Epithelial cell of esophagus (primary cell): ENCODE measurements around the gene TEX14.
A peak's percentile ranks its signal among the peaks of the same experiment; 100 is the strongest.
"Not testable (repeated sequence)": the region's sequence is repeated elsewhere in the genome, so short reads cannot be mapped to it uniquely, and the experiment has no call there.

Experiments used
- DNase-seq: peaks from one replicate; pipeline ENCODE4 v3.0.0; 2010; ENCODE audit warnings: low read depth
- H3K4me3 ChIP-seq: 2 replicates; pipeline ENCODE4 v1.5.1; 2011; ENCODE audit warnings: mild to moderate bottlenecking, low read length, control low read depth
- CTCF ChIP-seq: IDR thresholded peaks from 2 replicates; pipeline ENCODE4 v1.5.1; 2011; ENCODE audit warnings: low read depth, mild to moderate bottlenecking, low read length, control low read depth, inconsistent platforms; ENCODE audit not compliant: insufficient read depth; ENCODE audit errors: missing control alignments

The TEX14 gene

GRCh38 chr17:58556833-58557250, 135.0 kb downstream of the TEX14 start:
- TF ChIP-seq CTCF = no peak
- H3K4me3 ChIP-seq = no peak overlapping the region
- DNase-seq = peak; percentile 30

GRCh38 chr17:58555109-58555508, 136.7 kb downstream of the TEX14 start:
- H3K4me3 ChIP-seq, DNase-seq: not testable (repeated sequence)

- DNase-seq = peak; percentile 51
- peak; percentile 56 for TF ChIP-seq CTCF
These were observed 150.6 kb downstream of the TEX14 start for GRCh38 chr17:58541249-58541648.

GRCh38 chr17:58539698-58540097, 152.1 kb downstream of the TEX14 start:
- no peak for DNase-seq
- H3K4me3 ChIP-seq = no peak overlapping the region
- TF ChIP-seq CTCF = no peak

More at GRCh38 chr17:58541249-58541648, 150.6 kb downstream of the TEX14 start:
- no peak overlapping the region for H3K4me3 ChIP-seq

- no peak overlapping the region for H3K4me3 ChIP-seq
- TF ChIP-seq CTCF = no peak
- DNase-seq = no peak
These were observed 152.9 kb downstream of the TEX14 start for GRCh38 chr17:58538811-58539409.

- H3K4me3 ChIP-seq = no peak overlapping the region
- DNase-seq = no peak
- no peak for TF ChIP-seq CTCF
These were observed 154.6 kb downstream of the TEX14 start for GRCh38 chr17:58537266-58537665.

GRCh38 chr17:58536542-58536941, 155.3 kb downstream of the TEX14 start:
- no peak for TF ChIP-seq CTCF
- H3K4me3 ChIP-seq = no peak overlapping the region
- no peak for DNase-seq

GRCh38 chr17:58535431-58535830, 156.4 kb downstream of the TEX14 start:
- no peak for TF ChIP-seq CTCF
- no peak overlapping the region for H3K4me3 ChIP-seq
- DNase-seq = no peak
